Activated CD4-positive, alpha-beta memory T cell treated with anti-CD3 and anti-CD28 coated beads for 36 hours (primary cell): ENCODE measurements around the gene RNF214. TPM values are rescaled to one million over a fixed set of nuclear protein-coding genes. Genes with fewer than 3 reads are reported as not detected.

Experiments
- CTCF ChIA-PET: fragments of 350-600 bp; sonication (Branson Sonifier 250); formaldehyde crosslinking; loops from one replicate; lab custom pipeline; 2021; ENCODE audit warnings: antibody characterized with exemption, inconsistent platforms; lab: Charles Lee
- POLR2A ChIA-PET: fragments of 350-600 bp; sonication (Branson Sonifier 250); formaldehyde crosslinking; loops from one replicate; lab custom pipeline; 2021; ENCODE audit warnings: antibody characterized with exemption; lab: Charles Lee
- DNase-seq: peaks from one replicate; pipeline ENCODE4 v3.0.0-alpha.2; 2020
- H3K27ac Mint-ChIP-seq: one replicate; pipeline ENCODE4 v1.8.0; 2021; ENCODE audit warnings: mixed read lengths
- H3K27me3 Mint-ChIP-seq: one replicate; pipeline ENCODE4 v1.8.0; 2021; ENCODE audit warnings: mixed read lengths
- H3K36me3 Mint-ChIP-seq: one replicate; pipeline ENCODE4 v1.8.0; 2021; ENCODE audit warnings: mixed read lengths
- H3K4me1 Mint-ChIP-seq: one replicate; pipeline ENCODE4 v1.8.0; 2021; ENCODE audit warnings: low read depth, mixed read lengths
- H3K4me3 Mint-ChIP-seq: one replicate; pipeline ENCODE4 v1.8.0; 2021; ENCODE audit warnings: mild to moderate bottlenecking, mixed read lengths
- H3K9me3 Mint-ChIP-seq: one replicate; pipeline ENCODE4 v1.8.0; 2021; ENCODE audit warnings: mixed read lengths
- intact Hi-C: fragments of 100-400 bp; cut with micrococcal nuclease; formaldehyde crosslinking; loops from one replicate; pipeline ENCODE4 v1.15.1; 2023
- total RNA-seq, 2 experiments: library from RNA; stranded (reverse); gene quantifications; one replicate each; pipeline ENCODE4 v1.2.3, GENCODE V29; 2021

RNF214 gene
- total RNA-seq, 2 experiments from 2014 or later, result 16.9 to 18.3 TPM

- H3K27me3 Mint-ChIP-seq, result no peaks in the 10 kb centered on the region
- no peak overlapping the region for H3K4me3 Mint-ChIP-seq
- intact Hi-C loops, result no loop called here
- ChIA-PET POLR2A (no interaction called here), CTCF (interaction anchor here (0.6 kb wide), 1 partner anchor 30 kb away, joined by 3 read pairs; the partner anchor contains the start of gene CEP164)
- no peaks in the 10 kb centered on the region for H3K36me3 Mint-ChIP-seq
- H3K9me3 Mint-ChIP-seq, result no peaks in the 10 kb centered on the region
- H3K27ac Mint-ChIP-seq, result no peak overlapping the region
- peaks cover 6% of the 10 kb centered on the region for H3K4me1 Mint-ChIP-seq
- DNase-seq, result no peak
Measured at GRCh38 chr11:117298195-117298594, 65.7 kb downstream of the RNF214 start.

- Mint-ChIP-seq H3K36me3 (no peaks in the 10 kb centered on the region), H3K4me1 (peaks cover 6% of the 10 kb centered on the region), H3K27me3 (no peaks in the 10 kb centered on the region), H3K9me3 (no peaks in the 10 kb centered on the region), H3K4me3 (no peak overlapping the region), H3K27ac (no peak overlapping the region)
- DNase-seq, result no peak
- intact Hi-C loops, result no loop called here
- ChIA-PET CTCF (no interaction called here), POLR2A (interaction anchor here (0.6 kb wide), 1 partner anchor 16 kb away, joined by 3 read pairs; no protein-coding TSS in a partner anchor)
Measured at GRCh38 chr11:117299351-117300282, 67.1 kb downstream of the RNF214 start.

GRCh38 chr11:117300283-117300663 lies 67.8 kb downstream of the RNF214 start:
- peaks cover 6% of the 10 kb centered on the region for H3K4me1 Mint-ChIP-seq
- ChIA-PET CTCF (no interaction called here), POLR2A (interaction anchor here (0.6 kb wide), 1 partner anchor 17 kb away, joined by 3 read pairs; no protein-coding TSS in a partner anchor)
- no peak for DNase-seq
- H3K27ac Mint-ChIP-seq, result no peak overlapping the region
- no peaks in the 10 kb centered on the region for H3K27me3 Mint-ChIP-seq
- no peak overlapping the region for H3K4me3 Mint-ChIP-seq
- intact Hi-C loops, result no loop called here
- no peaks in the 10 kb centered on the region for H3K9me3 Mint-ChIP-seq
- no peaks in the 10 kb centered on the region for H3K36me3 Mint-ChIP-seq

GRCh38 chr11:117300773-117301172 lies 68.3 kb downstream of the RNF214 start:
- intact Hi-C loops, result no loop called here
- Mint-ChIP-seq H3K27me3 (no peaks in the 10 kb centered on the region), H3K4me3 (no peak overlapping the region), H3K27ac (no peak overlapping the region), H3K36me3 (no peaks in the 10 kb centered on the region), H3K4me1 (peaks cover 6% of the 10 kb centered on the region), H3K9me3 (no peaks in the 10 kb centered on the region)
- DNase-seq, result no peak
- ChIA-PET POLR2A (no interaction called here), CTCF (no interaction called here)

GRCh38 chr11:117302228-117302627 lies 69.8 kb downstream of the RNF214 start:
- Mint-ChIP-seq H3K4me1 (peaks cover 6% of the 10 kb centered on the region), H3K9me3 (no peaks in the 10 kb centered on the region), H3K36me3 (no peaks in the 10 kb centered on the region), H3K4me3 (no peak overlapping the region), H3K27me3 (no peaks in the 10 kb centered on the region), H3K27ac (no peak overlapping the region)
- intact Hi-C loops, result no loop called here
- no peak for DNase-seq
- ChIA-PET CTCF (interaction anchor here (1.1 kb wide), 1 partner anchor 14 kb away, joined by 5 read pairs; no protein-coding TSS in a partner anchor), POLR2A (no interaction called here)

- ChIA-PET CTCF (no interaction called here), POLR2A (no interaction called here)
- no peak overlapping the region for H3K4me3 Mint-ChIP-seq
- no peaks in the 10 kb centered on the region for H3K27me3 Mint-ChIP-seq
- no peak for DNase-seq
- intact Hi-C loops, result no loop called here
- no peaks in the 10 kb centered on the region for H3K9me3 Mint-ChIP-seq
- H3K36me3 Mint-ChIP-seq, result no peaks in the 10 kb centered on the region
- H3K4me1 Mint-ChIP-seq, result peaks cover 6% of the 10 kb centered on the region
- no peak overlapping the region for H3K27ac Mint-ChIP-seq
Measured at GRCh38 chr11:117303101-117303500, 70.6 kb downstream of the RNF214 start.

GRCh38 chr11:117303646-117304315 lies 71.3 kb downstream of the RNF214 start:
- H3K9me3 Mint-ChIP-seq, result no peaks in the 10 kb centered on the region
- H3K4me3 Mint-ChIP-seq, result no peak overlapping the region
- ChIA-PET CTCF (no interaction called here), POLR2A (no interaction called here)
- DNase-seq, result no peak
- peaks cover 6% of the 10 kb centered on the region for H3K4me1 Mint-ChIP-seq
- no peak overlapping the region for H3K27ac Mint-ChIP-seq
- no peaks in the 10 kb centered on the region for H3K36me3 Mint-ChIP-seq
- intact Hi-C loops, result no loop called here
- H3K27me3 Mint-ChIP-seq, result no peaks in the 10 kb centered on the region

DNA sequence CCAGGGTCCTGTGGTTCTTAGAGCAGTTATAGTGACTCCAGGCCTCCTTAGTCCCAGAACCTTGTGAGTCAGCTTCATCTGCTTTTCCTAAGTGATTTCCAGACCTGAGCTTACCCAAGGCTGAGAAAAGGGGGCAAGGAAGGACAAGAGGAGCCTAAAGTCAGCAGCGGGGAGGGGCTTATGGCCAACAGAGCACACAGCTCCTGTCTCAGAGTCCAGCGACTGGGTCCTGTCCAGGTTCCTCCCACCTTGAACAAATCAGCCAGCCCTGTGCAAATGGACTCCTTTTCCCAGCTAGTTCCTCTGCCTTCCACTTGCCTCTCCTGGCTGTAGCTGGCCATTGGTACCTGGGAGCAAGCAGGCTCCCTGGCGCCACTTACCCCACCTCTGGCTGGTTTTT lies 72.7 kb downstream of the RNF214 start:
- Mint-ChIP-seq H3K27ac (no peak overlapping the region), H3K36me3 (no peaks in the 10 kb centered on the region), H3K4me3 (no peak overlapping the region), H3K27me3 (no peaks in the 10 kb centered on the region), H3K4me1 (peaks cover 6% of the 10 kb centered on the region), H3K9me3 (no peaks in the 10 kb centered on the region)
- no peak for DNase-seq
- POLR2A ChIA-PET, result no interaction called here
- CTCF ChIA-PET, result no interaction called here
- intact Hi-C loops, result no loop called here

DNA sequence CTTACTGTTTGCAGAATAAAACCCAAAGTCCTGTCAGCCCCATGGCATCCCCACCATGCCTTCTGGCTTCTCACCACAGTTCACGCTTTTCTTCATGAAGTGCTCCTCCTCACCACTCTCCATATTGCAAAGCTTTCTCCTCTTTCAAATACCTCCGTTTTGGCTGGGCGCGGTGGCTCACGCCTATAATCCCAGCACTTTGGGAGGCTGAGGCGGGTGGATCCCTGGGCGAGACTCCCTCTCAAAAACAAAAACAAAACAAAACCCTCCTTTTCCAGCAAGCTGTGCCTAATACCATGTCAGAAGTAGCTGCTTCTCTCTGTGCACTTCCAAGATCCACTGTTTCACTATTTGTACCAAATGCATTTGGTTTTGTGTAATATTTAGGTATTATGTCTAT lies 76.8 kb downstream of the RNF214 start:
- POLR2A ChIA-PET, result no interaction called here

GRCh38 chr11:117313091-117313490 lies 80.6 kb downstream of the RNF214 start:
- ChIA-PET CTCF (no interaction called here), POLR2A (no interaction called here)
- Mint-ChIP-seq H3K9me3 (no peaks in the 10 kb centered on the region), H3K36me3 (no peaks in the 10 kb centered on the region), H3K27ac (no peak overlapping the region), H3K27me3 (peaks cover 11% of the 10 kb centered on the region), H3K4me1 (peaks cover 12% of the 10 kb centered on the region), H3K4me3 (no peak overlapping the region)
- no peak for DNase-seq
- intact Hi-C loops, result no loop called here

More for the DNA sequence above, 76.8 kb downstream of the RNF214 start:
- CTCF ChIA-PET, result interaction anchor here (0.9 kb wide), 1 partner anchor 22 kb away, joined by 4 read pairs; no protein-coding TSS in a partner anchor
- no peak overlapping the region for H3K27ac Mint-ChIP-seq
- no peaks in the 10 kb centered on the region for H3K4me1 Mint-ChIP-seq
- no peak for DNase-seq
- H3K36me3 Mint-ChIP-seq, result no peaks in the 10 kb centered on the region
- no peaks in the 10 kb centered on the region for H3K27me3 Mint-ChIP-seq
- no peak overlapping the region for H3K4me3 Mint-ChIP-seq
- intact Hi-C loops, result no loop called here
- no peaks in the 10 kb centered on the region for H3K9me3 Mint-ChIP-seq

DNA sequence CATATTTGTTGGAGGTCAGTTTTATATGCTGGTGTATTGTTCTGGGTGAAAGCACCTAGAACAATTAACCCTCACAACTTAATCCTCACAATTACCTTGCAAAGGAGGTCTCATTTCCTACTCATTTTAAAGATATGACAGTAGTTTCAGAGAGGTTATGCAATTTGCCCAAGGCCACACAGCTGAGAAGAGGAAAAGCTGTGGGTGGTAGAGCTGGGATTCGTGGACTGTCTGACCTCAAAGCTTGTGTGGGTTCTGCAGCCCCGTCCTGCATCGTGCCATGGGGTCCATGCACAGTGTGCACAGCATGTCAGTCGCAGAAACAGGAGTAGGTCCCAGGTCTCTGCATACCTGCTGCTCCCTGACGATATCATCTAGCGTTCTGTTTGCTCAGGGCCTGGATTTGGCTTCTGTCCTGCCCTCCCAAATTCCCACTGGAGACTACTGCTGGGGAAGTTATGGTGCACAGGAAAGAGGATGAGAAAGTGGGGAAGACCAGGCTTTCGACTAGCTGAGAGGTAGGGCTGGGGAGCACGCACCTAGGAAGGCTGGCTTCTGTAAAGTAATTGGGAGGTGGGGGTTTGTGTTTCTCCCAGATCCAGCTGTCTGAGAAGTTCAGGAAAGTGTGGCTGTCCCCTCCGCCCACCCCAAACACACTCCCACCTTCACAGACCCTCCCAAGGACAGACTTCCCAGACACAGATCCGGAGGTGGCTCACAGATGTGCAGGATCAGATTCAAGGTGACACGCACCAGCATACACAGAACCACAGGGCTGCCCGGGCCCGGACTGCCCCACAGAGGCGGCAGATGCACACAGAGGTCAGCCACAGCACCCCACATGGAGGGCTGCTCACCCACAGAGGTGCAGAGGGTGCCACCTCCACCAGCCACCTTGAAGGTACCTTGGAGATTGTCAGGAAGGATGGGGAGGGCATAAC lies 81.6 kb downstream of the RNF214 start:
- peak overlapping the region; percentile 59 for H3K4me3 Mint-ChIP-seq
- DNase-seq, result no peak
- H3K9me3 Mint-ChIP-seq, result no peaks in the 10 kb centered on the region
- H3K27ac Mint-ChIP-seq, result no peak overlapping the region
- H3K27me3 Mint-ChIP-seq, result peaks cover 11% of the 10 kb centered on the region
- intact Hi-C loops, result no loop called here
- no peaks in the 10 kb centered on the region for H3K36me3 Mint-ChIP-seq
- CTCF ChIA-PET, result no interaction called here
- POLR2A ChIA-PET, result no interaction called here
- peaks cover 12% of the 10 kb centered on the region for H3K4me1 Mint-ChIP-seq
